Liver (tissue), 3 donors: ENCODE results near the gene HYAL1.

Experiments
- GABPA ChIP-seq, 2 donors: IDR thresholded peaks in 1 of 2; conservative IDR thresholded peaks in 1 of 2; 2 replicates each; pipeline ENCODE4 v1.6.1; 2016; ENCODE audit warnings: antibody characterized with exemption in 2 of 2, mild to moderate bottlenecking in 1 of 2, moderate library complexity in 1 of 2
- SP1 ChIP-seq: IDR thresholded peaks from 2 replicates; pipeline ENCODE4 v1.6.1; 2018; ENCODE audit warnings: antibody characterized with exemption, mild to moderate bottlenecking
- YY1 ChIP-seq: IDR thresholded peaks from 2 replicates; pipeline ENCODE4 v1.6.1; 2016; ENCODE audit warnings: antibody characterized with exemption, mild to moderate bottlenecking
- TF ChIP-seq, protein P1 (sequence below): fragments of 150-350 bp; IDR thresholded peaks from 2 replicates; pipeline ENCODE4 v1.5.1; 2017; ENCODE audit warnings: improper control_type of control experiment, low read depth, low read length; ENCODE audit not compliant: missing input control
- donor health status: healthy.
- donor health status: healthy.

DNA sequence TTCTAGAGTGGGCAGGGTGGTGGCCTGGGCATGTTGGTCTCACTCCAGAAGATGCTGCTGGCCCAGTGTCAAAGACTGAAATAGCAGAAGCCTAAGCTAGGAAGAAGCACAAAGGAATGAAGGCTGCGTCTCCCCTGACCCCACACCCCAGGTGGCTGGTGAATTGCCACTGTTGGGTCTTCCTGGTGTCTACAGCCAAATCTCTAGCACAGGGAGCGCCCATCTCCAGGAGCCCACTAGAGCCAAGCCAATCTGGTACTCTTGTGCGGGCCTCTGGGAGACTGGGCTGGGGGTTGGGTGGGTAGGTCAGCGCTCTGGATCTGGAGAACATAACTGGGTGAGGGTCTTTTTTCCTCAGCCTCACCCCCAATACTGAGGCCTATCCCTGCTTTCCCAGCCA lies 23.8 kb upstream of the HYAL1 start:
- TF ChIP-seq YY1 = no peak
- TF ChIP-seq, protein P1, sequence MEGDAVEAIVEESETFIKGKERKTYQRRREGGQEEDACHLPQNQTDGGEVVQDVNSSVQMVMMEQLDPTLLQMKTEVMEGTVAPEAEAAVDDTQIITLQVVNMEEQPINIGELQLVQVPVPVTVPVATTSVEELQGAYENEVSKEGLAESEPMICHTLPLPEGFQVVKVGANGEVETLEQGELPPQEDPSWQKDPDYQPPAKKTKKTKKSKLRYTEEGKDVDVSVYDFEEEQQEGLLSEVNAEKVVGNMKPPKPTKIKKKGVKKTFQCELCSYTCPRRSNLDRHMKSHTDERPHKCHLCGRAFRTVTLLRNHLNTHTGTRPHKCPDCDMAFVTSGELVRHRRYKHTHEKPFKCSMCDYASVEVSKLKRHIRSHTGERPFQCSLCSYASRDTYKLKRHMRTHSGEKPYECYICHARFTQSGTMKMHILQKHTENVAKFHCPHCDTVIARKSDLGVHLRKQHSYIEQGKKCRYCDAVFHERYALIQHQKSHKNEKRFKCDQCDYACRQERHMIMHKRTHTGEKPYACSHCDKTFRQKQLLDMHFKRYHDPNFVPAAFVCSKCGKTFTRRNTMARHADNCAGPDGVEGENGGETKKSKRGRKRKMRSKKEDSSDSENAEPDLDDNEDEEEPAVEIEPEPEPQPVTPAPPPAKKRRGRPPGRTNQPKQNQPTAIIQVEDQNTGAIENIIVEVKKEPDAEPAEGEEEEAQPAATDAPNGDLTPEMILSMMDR = no peak
- TF ChIP-seq GABPA (IDR thresholded peaks at IDR 0.05 in 1 of 2, conservative IDR thresholded peaks at IDR 0.05 in 1 of 2) = no peak
- TF ChIP-seq SP1 = no peak
